Epithelial cell of proximal tubule (primary cell): Measurements from ENCODE around the gene ASIC4. TPM values are rescaled to one million over a fixed set of nuclear protein-coding genes. Genes with fewer than 3 reads are reported as not detected.

Source experiments
- DNase-seq: peaks from one replicate; pipeline ENCODE4 v3.0.0-alpha.2; 2011; ENCODE audit warnings: low read depth
- H3K4me3 ChIP-seq: 2 replicates; pipeline ENCODE4 v1.5.1; 2011; ENCODE audit warnings: low read depth, mild to moderate bottlenecking, low read length
- CTCF ChIP-seq: conservative IDR thresholded peaks from 2 replicates; pipeline ENCODE4 v1.5.1; 2012; ENCODE audit warnings: low read depth, mild to moderate bottlenecking, low read length
- total RNA-seq: library from RNA; depleted of rRNA; stranded (reverse); fragments of >200 nt; gene quantifications from 2 replicates; pipeline ENCODE4 v1.2.3, GENCODE V29; 2015

Gene ASIC4
- total RNA-seq, 1 donor from 2014 or later = not detected

GRCh38 chr2:219555956-219556355 is 41.7 kb downstream of the ASIC4 start:
- H3K4me3 ChIP-seq = no peak overlapping the region
- no peak for TF ChIP-seq CTCF
- DNase-seq = no peak

- no peak for DNase-seq
- H3K4me3 ChIP-seq = no peak overlapping the region
- no peak for TF ChIP-seq CTCF
Observed at GRCh38 chr2:219556413-219556812, 42.1 kb downstream of the ASIC4 start.

- DNase-seq = no peak
- TF ChIP-seq CTCF = no peak
- H3K4me3 ChIP-seq = no peak overlapping the region
Observed at GRCh38 chr2:219557320-219557719, 43.0 kb downstream of the ASIC4 start.

GRCh38 chr2:219557791-219558785 is 43.8 kb downstream of the ASIC4 start:
- no peak for DNase-seq
- H3K4me3 ChIP-seq = no peak overlapping the region
- TF ChIP-seq CTCF = no peak

- no peak for DNase-seq
- no peak overlapping the region for H3K4me3 ChIP-seq
- no peak for TF ChIP-seq CTCF
Observed at GRCh38 chr2:219559156-219559915, 45.1 kb downstream of the ASIC4 start.

GRCh38 chr2:219560037-219560892 is 46.0 kb downstream of the ASIC4 start:
- DNase-seq = no peak

More at GRCh38 chr2:219560037-219560892, 46.0 kb downstream of the ASIC4 start:
- no peak overlapping the region for H3K4me3 ChIP-seq
- peak; percentile 61 for TF ChIP-seq CTCF
